SK-N-MC (cell line): ENCODE results near the gene INSIG1.

Experiments used
- EZH2 ChIP-seq: fragments of 200-600 bp; sonication (generic); IDR thresholded peaks from one replicate; pipeline ENCODE4 v1.6.1; 2017; ENCODE audit warnings: antibody characterized with exemption
- FOXP2 ChIP-seq: optimal IDR thresholded peaks from 2 replicates; pipeline ENCODE3; 2011; ENCODE audit warnings: mild to moderate bottlenecking, moderate library complexity; ENCODE audit not compliant: insufficient read depth; ENCODE audit errors: extremely low read length, control extremely low read depth
- POLR2AphosphoS5 ChIP-seq: IDR thresholded peaks from 2 replicates; pipeline ENCODE4 v1.6.1; 2012; ENCODE audit warnings: mild to moderate bottlenecking, low read depth, low read length, borderline replicate concordance

DNA sequence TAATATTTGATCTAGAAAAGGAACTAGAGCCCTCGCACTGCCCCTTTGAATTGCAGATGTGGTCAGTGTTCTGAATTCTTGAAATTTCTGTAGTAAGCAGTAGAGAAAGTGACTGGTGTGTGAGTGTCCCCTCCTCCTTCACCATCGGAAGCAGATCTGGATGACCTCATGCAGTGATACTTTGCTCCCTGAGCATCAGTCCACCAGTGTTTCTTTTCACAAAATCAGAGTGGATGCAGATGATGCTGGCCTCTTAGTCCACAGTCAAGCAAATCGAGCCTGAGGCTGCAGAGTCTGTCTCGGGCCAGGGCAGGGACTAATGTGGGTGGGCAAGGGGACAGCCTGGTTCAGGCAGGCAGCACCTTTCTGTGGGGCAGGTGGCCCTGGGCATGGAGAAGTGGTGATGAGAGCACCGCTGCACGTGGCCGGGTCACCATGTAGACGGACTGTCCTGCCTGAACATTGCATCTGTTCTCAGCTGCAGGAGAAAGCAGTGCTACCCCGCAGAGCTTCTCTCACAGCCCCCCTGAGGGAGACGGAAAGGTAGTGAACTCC lies 5.4 kb downstream of the INSIG1 start:
- no peak for TF ChIP-seq POLR2AphosphoS5
- no peak for TF ChIP-seq EZH2
- no peak for TF ChIP-seq FOXP2
